ENCODE measurements around the gene TSPAN3.

TSPAN3 gene

DNA sequence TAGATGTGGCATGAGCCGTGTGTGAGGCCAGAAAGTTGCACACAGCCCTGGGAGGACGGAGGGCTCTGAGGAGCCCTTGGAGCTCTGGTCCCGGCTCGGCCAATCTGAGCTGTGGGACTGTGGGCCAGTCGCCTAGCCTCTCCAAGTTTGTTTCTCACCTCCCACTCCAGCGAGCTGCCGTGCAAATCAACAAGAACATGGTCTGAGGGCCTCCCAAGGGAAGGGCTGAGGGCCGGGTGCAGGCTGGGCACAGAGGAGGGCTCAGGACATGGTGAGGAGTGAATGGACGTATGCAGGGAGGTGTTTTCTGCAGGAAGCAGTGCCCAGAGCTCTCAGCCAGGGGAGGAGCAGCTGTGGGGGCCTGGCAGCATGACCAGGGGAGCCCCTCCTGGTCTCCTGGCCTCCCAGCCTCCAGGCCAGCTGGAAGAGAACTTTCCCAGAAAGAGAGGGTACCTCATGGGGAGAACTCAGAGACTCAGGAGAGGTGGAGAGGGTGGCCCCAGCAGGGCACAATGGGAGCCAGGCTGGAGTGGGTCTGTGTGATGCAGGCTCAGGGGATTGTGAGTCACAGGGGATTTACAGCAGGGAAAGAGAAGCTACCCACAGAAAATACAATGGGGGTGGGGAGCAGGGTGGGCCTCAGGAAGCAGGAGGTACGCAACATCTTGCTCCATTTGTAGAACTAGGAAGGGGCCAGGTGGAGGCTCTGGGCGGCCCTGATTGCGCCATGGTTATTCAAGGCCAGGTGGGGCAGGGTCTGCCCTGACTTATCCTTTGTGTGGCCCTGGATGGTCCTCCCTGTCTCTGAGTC, 51.2 kb downstream of the TSPAN3 start:
- in situ Hi-C loops (cut with HindIII; ENCODE audit: low pct_ligation_motif_present, low sequenced_read_pairs): no loop called here

DNA sequence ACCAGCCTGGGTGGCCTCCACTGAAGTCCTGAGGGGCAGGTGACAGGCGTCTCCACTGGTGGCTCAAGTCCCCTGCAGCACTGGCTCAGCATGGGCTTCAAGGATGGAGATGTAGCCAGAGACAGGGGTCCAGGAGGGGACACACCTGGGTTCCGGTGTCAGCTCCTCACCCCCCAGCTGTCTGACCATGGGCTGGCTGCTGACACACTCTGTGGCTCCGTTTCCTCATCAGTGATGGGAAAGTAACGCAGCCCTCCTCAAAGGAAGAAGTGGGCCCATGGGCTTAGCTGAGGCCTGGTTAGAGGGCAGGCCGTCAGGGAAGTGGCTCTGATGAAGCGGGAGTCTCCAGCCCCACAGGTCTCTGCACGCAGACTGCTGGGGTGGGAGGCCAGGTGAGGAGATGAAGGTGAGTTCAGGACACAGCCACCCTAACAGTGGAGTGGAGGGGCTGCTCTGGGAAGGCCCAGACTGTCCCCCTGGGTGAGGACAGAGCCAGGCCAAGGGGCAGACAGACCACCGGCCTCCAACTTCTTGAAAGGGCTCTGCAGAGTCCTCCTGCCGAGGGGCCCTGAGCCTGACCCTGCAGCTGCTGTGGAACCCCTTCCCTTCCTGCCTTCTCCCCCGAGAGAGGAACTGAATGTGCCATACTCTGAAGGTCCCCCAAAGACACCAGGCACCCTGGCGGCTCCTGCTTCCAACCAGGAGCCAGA, 52.0 kb downstream of the TSPAN3 start:
- in situ Hi-C loops (cut with HindIII; ENCODE audit: low pct_ligation_motif_present, low sequenced_read_pairs): no loop called here
- TF ChIP-seq, protein P1, sequence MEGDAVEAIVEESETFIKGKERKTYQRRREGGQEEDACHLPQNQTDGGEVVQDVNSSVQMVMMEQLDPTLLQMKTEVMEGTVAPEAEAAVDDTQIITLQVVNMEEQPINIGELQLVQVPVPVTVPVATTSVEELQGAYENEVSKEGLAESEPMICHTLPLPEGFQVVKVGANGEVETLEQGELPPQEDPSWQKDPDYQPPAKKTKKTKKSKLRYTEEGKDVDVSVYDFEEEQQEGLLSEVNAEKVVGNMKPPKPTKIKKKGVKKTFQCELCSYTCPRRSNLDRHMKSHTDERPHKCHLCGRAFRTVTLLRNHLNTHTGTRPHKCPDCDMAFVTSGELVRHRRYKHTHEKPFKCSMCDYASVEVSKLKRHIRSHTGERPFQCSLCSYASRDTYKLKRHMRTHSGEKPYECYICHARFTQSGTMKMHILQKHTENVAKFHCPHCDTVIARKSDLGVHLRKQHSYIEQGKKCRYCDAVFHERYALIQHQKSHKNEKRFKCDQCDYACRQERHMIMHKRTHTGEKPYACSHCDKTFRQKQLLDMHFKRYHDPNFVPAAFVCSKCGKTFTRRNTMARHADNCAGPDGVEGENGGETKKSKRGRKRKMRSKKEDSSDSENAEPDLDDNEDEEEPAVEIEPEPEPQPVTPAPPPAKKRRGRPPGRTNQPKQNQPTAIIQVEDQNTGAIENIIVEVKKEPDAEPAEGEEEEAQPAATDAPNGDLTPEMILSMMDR (IDR thresholded peaks at IDR 0.05; ENCODE audit: low read depth, low read length, missing control alignments): no peak
- H3K27me3 ChIP-seq (replicated peaks): no peaks in the 10 kb centered on the region
- DNase-seq: no peak
- no peak overlapping the region for H3K4me3 ChIP-seq (ENCODE audit: low read depth, low read length)
- H3K36me3 ChIP-seq (replicated peaks): no peaks in the 10 kb centered on the region
- H3K27ac ChIP-seq: no peak overlapping the region

More for the DNA sequence above, 51.2 kb downstream of the TSPAN3 start:
- Histone ChIP-seq H3K27ac (no peak overlapping the region), H3K36me3 (replicated peaks) (no peaks in the 10 kb centered on the region), H3K4me3 (ENCODE audit: low read depth, low read length) (no peak overlapping the region), H3K27me3 (replicated peaks) (no peaks in the 10 kb centered on the region)
- DNase-seq: peak; percentile 37
- TF ChIP-seq, protein P1 (IDR thresholded peaks at IDR 0.05; ENCODE audit: low read depth, low read length, missing control alignments): no peak

DNA sequence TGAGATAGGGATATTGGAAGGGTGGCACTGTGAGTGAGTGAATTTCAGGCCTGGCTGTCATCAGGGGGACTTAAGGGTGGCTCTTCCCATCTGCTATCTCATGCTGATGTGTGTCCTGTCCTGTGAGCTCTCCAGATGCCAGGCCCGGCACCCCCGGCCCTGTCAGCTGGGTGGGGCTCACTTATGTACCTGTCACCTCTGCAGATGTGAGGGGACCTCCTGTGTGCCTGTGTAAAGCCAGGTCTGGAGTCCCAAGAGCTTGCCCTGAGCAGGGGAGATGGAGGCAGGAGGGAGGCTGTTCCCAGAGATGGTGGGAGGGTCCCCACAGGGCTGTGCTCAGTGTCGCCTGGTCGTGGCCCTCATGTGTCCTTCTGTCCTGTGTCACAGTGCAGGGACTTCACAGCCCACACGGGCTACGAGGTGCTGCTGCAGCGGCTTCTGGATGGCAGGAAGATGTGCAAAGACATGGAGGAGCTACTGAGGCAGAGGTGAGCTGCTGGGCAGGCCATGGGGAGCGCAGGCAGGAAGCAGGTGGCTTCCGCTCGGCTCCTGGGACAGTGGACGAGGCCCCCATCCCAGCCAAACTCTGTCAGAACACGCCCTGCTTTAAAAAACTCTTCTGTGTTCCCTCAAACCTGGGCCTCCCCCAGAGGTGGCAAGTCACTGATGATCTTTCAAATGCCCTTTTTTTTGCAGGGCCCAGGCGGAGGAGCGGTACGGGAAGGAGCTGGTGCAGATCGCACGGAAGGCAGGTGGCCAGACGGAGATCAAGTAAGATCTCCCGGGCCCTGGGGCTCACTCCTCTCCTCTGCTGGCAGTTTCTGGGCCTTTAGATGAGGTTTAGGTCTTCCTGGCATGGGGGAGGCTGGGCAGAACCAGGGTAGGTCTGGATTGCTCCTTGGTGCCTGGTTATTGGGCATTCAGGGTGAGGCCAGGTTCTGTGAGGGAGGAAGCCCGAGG, 52.9 kb downstream of the TSPAN3 start:
- Histone ChIP-seq H3K27me3 (replicated peaks) (no peaks in the 10 kb centered on the region), H3K36me3 (replicated peaks) (no peaks in the 10 kb centered on the region), H3K4me3 (ENCODE audit: low read depth, low read length) (no peak overlapping the region), H3K27ac (no peak overlapping the region)
- TF ChIP-seq, protein P1 (IDR thresholded peaks at IDR 0.05; ENCODE audit: low read depth, low read length, missing control alignments): no peak
- in situ Hi-C loops (cut with HindIII; ENCODE audit: low pct_ligation_motif_present, low sequenced_read_pairs): no loop called here
- DNase-seq: no peak

DNA sequence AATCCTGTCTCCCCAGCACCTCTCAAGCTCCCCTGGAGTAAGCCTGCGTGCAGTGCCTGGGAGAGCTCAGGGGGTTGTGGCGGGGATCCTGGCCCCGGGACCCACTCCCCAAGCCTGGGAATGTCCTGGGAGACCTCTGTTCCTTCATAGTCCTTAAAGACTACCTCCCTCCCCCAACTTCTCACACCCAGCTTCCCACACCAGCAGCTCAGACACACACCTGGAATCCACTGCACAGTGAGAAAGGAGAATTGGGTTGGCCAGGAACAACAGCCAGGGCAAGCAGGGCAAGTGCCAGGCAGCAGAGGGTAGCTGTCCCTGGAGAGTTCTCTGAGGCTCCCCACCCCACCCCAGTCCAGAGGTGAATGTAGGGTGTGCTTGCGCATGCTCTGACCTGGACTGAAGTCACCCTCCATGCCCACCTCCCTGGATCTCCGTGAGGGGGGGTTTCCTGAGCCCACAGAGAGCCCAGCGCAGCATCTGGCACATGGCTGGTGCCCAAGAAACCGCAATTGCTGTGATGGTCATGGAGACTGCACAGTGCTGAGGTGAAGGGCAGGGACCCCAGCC, 53.7 kb downstream of the TSPAN3 start:
- no peak overlapping the region for H3K4me3 ChIP-seq (ENCODE audit: low read depth, low read length)
- in situ Hi-C loops (cut with HindIII; ENCODE audit: low pct_ligation_motif_present, low sequenced_read_pairs): no loop called here
- no peaks in the 10 kb centered on the region for H3K27me3 ChIP-seq (replicated peaks)
- H3K27ac ChIP-seq: no peak overlapping the region
- no peaks in the 10 kb centered on the region for H3K36me3 ChIP-seq (replicated peaks)
- TF ChIP-seq, protein P1 (IDR thresholded peaks at IDR 0.05; ENCODE audit: low read depth, low read length, missing control alignments): no peak
- no peak for DNase-seq

DNA sequence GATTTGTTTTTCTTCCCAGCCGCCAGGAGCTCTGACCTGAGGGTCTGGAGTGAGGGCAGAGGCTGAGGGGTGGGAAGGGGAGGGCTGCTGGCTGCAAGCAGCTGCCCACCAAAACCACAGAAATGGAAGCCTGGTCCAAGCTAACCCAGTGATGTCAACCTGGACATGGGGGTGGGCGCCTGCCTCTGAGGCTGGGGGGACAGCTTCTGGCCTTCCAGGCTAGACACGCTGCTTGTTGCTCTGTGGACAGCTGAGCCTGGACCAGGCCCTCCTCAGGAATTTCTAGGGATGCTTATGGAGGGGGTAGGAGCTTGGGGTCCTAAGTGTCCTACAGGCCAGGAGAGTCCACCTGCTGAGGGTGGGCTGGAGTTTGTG, 54.6 kb downstream of the TSPAN3 start:
- Histone ChIP-seq H3K4me3 (ENCODE audit: low read depth, low read length) (no peak overlapping the region), H3K27me3 (replicated peaks) (no peaks in the 10 kb centered on the region), H3K27ac (no peak overlapping the region), H3K36me3 (replicated peaks) (no peaks in the 10 kb centered on the region)
- in situ Hi-C loops (cut with HindIII; ENCODE audit: low pct_ligation_motif_present, low sequenced_read_pairs): no loop called here
- TF ChIP-seq, protein P1 (IDR thresholded peaks at IDR 0.05; ENCODE audit: low read depth, low read length, missing control alignments): no peak
- no peak for DNase-seq
